Ovary (tissue), 9 donors: Measurements from ENCODE around the gene OR4D9. TPM values are rescaled to one million over a fixed set of nuclear protein-coding genes. Genes with fewer than 3 reads are reported as not detected.

Experiments used
- DNase-seq, 5 donors: peaks; one replicate each; pipeline ENCODE4 v3.0.0-alpha.2; 2019 to 2020
- H3K27ac ChIP-seq, 2 donors: fragments of 200-600 bp; one replicate each; pipeline versions ENCODE4 v1.5.1 to v1.8.0; 2019 to 2022
- H3K27me3 ChIP-seq: fragments of 200-600 bp; one replicate; pipeline ENCODE4 v1.8.0; 2022
- H3K36me3 ChIP-seq: fragments of 200-600 bp; sonication (generic); one replicate; pipeline ENCODE4 v1.5.1; 2019
- H3K4me1 ChIP-seq: one replicate; pipeline ENCODE4 v1.8.1; 2013; ENCODE audit warnings: mild to moderate bottlenecking, moderate library complexity; ENCODE audit not compliant: insufficient read depth
- H3K4me3 ChIP-seq: fragments of 200-600 bp; sonication (generic); one replicate; pipeline ENCODE4 v1.5.1; 2017
- H3K9me3 ChIP-seq, 2 donors: fragments of 200-600 bp in 1 of 2; sonication (generic) in 1 of 2; one replicate each; pipeline versions ENCODE4 v1.5.1 to v1.8.1; 2013 to 2019; ENCODE audit warnings: mild to moderate bottlenecking in 1 of 2, moderate library complexity in 1 of 2
- EP300 ChIP-seq: sonication (generic); formaldehyde crosslinking; IDR thresholded peaks from one replicate; pipeline ENCODE4 v1.6.1; 2017; ENCODE audit warnings: antibody characterized with exemption
- POLR2A ChIP-seq: fragments of 450-650 bp; IDR thresholded peaks from one replicate; pipeline ENCODE4 v1.6.1; 2017; ENCODE audit warnings: antibody characterized with exemption, mild to moderate bottlenecking, moderate library complexity
- WGBS, 3 donors: extraction: QIAGEN DNeasy Blood & Tissue Kit in 1 of 3; methylation state at CpG; one replicate each; pipeline versions ENCODE4 v1.1.5 to v1.1.7; 2013 to 2017; 5-methylcytosine and 5-hydroxymethylcytosine counted together
- intact Hi-C, 4 donors: fragments of 100-400 bp; cut with DNase I; formaldehyde crosslinking; loops; one replicate each; pipeline versions ENCODE4 v1.11.0 to v1.15.1; 2022 to 2023
- polyA plus RNA-seq, 2 donors: library from polyadenylated mRNA; stranded (reverse); fragments of 200-250 nt in 1 of 2; fragments of 350-450 nt in 1 of 2; fragmentation: Illumina TruSeq in 1 of 2; extraction: RNeasy Lipid Tissue Mini Kit (QIAGEN cat#74804) in 1 of 2; gene quantifications; one replicate each; pipeline ENCODE4 v1.2.3, GENCODE V29; 2013 to 2014
- total RNA-seq, 7 donors: library from RNA; depleted of rRNA in 2 of 7; stranded (reverse); fragments of >200 nt in 2 of 7; fragmentation: NEBNext Ultra II Directional in 3 of 7; extraction: Animal tissue kit (Norgen Biotek cat#: 25700) in 3 of 7; gene quantifications; one replicate each; pipeline versions ENCODE4 v1.1.0 to v1.2.4, GENCODE V29; 2016 to 2023
- TF ChIP-seq, protein P1 (sequence below), 3 donors: fragments of 450-650 bp in 2 of 3; fragments of 200-600 bp in 1 of 3; IDR thresholded peaks; one replicate each; pipeline versions ENCODE4 v1.5.1 to v1.8.0; 2016 to 2022; ENCODE audit warnings: antibody characterized with exemption in 3 of 3, mild to moderate bottlenecking in 1 of 3
- donor health status: DM: no; HTN: no; CAD: no; lungs with moderate emphysema.
- donor health status: DM: no; HTN: no; CAD: no.
- donor health status: Bipolar disorder and iron deficiency.
- donor health status: DM: yes; HTN: yes; CAD: no.
- donor health status: DM: no; HTN: no; CAD: no.
- donor health status: DM: yes; HTN: yes; CAD: no.

The OR4D9 gene
- total and polyA plus RNA-seq, 9 donors, result not detected

DNA sequence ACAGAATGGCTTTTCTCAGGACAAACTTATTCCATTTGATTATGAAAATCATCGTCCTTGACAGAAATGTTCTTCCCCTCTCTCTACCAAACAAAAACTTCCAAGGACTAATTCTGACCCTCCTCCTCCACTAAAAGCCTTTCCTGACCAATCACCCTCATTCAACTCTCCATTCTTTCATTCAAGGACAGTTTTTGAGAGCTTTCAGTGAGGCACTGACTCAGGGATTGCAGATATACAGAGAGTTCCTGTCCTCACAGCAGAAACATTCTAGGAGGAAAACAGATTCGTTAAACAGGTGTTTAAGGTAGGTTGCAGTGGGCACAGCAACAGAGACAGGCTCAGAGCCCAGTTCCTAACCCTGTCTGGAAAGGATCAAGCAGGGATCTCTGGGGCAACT, 41.5 kb downstream of the OR4D9 start:
- H3K4me3 ChIP-seq, result no peak overlapping the region

DNA sequence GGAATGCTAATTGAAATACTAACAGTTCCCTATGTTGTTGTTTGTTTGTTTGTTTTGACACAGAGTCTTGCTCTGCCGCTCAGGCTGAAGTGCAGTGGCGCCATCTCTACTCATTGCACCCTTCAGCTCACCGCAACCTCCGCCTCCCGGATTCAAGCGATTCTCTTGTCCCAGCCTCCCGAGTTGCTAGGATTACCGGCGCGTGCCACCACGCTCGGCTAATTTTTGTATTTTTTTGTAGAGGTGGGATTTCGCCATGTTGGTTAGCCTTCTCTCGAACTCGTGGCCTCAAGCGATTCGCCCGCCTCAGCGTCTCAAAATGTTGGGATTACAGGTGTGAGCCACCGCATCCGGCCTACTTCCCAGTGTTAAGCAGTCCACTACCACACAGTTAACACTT, 42.0 kb downstream of the OR4D9 start:
- Histone ChIP-seq H3K27ac (peak overlapping the region in 1 of 2 donors; percentile 86), H3K36me3 (no peaks in the 10 kb centered on the region), H3K4me1 (peaks cover 10% of the 10 kb centered on the region), H3K9me3 (no peaks in the 10 kb centered on the region), H3K4me3 (no peak overlapping the region), H3K27me3 (no peaks in the 10 kb centered on the region)
- intact Hi-C loops, result loop anchor here in 1 of 4 donors (10.0 kb wide), 1 partner anchor 1889 kb away; the partner anchor contains the start of gene ZDHHC5
- no peak for DNase-seq
- 92 to 95% (median 94%) methylated on average over 21 of the region's 21 CpGs for WGBS, 3 donors
- TF ChIP-seq POLR2A (no peak), EP300 (no peak)
- TF ChIP-seq, protein P1, sequence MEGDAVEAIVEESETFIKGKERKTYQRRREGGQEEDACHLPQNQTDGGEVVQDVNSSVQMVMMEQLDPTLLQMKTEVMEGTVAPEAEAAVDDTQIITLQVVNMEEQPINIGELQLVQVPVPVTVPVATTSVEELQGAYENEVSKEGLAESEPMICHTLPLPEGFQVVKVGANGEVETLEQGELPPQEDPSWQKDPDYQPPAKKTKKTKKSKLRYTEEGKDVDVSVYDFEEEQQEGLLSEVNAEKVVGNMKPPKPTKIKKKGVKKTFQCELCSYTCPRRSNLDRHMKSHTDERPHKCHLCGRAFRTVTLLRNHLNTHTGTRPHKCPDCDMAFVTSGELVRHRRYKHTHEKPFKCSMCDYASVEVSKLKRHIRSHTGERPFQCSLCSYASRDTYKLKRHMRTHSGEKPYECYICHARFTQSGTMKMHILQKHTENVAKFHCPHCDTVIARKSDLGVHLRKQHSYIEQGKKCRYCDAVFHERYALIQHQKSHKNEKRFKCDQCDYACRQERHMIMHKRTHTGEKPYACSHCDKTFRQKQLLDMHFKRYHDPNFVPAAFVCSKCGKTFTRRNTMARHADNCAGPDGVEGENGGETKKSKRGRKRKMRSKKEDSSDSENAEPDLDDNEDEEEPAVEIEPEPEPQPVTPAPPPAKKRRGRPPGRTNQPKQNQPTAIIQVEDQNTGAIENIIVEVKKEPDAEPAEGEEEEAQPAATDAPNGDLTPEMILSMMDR (IDR thresholded peaks at IDR 0.05), result no peak

More for the DNA sequence above, 41.5 kb downstream of the OR4D9 start:
- WGBS, 3 donors, result 4 to 21% (median 8%) methylated on average over 2 of the region's 2 CpGs
- Histone ChIP-seq H3K36me3 (no peaks in the 10 kb centered on the region), H3K27me3 (no peaks in the 10 kb centered on the region), H3K9me3 (no peaks in the 10 kb centered on the region), H3K4me1 (peaks cover 13% of the 10 kb centered on the region), H3K27ac (peak overlapping the region in 1 of 2 donors; percentile 86)
- intact Hi-C loops, result loop anchor here in 1 of 4 donors (10.0 kb wide), 1 partner anchor 1888 kb away; the partner anchor contains the start of gene ZDHHC5
- no peak for DNase-seq
- TF ChIP-seq EP300 (no peak), POLR2A (no peak)
- TF ChIP-seq, protein P1 (IDR thresholded peaks at IDR 0.05), result no peak

DNA sequence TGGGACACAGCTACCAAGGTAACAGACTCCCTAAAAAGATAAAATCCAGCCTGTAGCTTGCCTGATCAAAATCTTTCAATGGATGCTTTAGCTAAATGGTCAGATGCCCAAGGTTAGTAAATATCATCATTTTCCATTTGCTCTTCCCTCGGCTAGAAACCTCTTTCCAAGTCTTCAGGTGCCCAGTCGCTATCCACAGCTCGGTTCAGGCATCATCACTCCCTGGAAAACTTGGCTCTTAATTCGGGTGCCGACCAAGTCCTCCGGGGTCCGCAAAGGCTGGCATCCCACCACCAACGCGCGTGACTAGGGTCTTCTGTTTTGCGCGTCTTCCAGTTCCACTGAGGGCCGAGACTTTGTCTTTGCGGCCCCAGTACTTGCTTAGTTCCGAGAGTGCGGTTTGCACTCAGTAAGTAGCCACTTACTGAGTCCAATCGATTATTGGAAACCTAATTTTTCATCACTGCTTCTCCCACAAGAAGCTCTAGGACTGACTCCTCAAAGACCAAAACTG, 44.3 kb downstream of the OR4D9 start:
- DNase-seq, result no peak
- H3K27ac ChIP-seq, result peak overlapping the region in 1 of 2 donors; percentile 21
- WGBS, 3 donors, result 42 to 69% (median 59%) methylated on average over 17 of the region's 17 CpGs

DNA sequence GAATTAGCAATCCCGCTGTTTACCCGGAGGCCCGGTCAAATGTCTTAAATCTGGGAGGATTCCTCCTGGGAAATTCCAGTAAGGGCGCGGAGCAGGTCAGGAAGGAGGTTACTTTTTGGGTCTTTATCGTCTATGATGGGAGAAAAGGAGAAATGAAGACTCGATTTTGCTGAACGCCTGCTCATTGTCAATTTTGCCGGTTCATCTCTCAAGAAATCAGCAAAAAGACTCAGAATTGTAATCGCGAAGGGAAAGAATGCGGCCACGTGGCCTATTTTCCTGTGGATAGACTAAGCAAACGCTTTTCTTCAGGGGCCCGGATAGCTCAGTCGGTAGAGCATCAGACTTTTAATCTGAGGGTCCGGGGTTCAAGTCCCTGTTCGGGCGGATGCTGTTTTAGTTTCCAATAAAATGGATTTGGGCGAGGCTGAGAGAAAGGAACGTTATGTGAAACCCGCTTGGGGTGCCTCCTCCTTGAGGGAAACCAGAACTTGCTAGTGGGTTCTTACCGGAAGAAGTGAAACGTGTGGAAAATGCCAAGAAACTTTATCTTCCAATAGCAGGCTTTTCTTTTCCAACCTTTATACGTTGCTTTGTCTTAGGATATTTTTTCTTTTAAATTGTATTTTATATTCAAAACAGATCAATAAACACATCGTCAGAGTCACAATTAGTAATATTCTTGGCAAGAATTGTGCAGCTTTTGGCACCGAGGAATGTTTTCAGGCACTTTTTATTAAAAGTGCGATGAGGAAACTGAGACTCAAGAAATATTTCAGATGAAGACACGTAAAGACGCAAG, 45.0 kb downstream of the OR4D9 start:
- Histone ChIP-seq H3K27me3 (no peaks in the 10 kb centered on the region), H3K4me1 (peaks cover 9% of the 10 kb centered on the region), H3K27ac (peak overlapping the region; percentile 21 to 65), H3K4me3 (peak overlapping the region; percentile 26), H3K36me3 (no peaks in the 10 kb centered on the region), H3K9me3 (no peaks in the 10 kb centered on the region)
- peak; percentile 45 to 67 (median 62) for DNase-seq
- TF ChIP-seq, protein P1 (IDR thresholded peaks at IDR 0.05), result no peak
- TF ChIP-seq EP300 (no peak), POLR2A (no peak)
- intact Hi-C loops, result loop anchor here in 1 of 4 donors (10.0 kb wide), 1 partner anchor 1892 kb away; the partner anchor contains the start of gene ZDHHC5
- WGBS, 3 donors, result 10 to 23% (median 16%) methylated on average over 30 of the region's 30 CpGs

More for the DNA sequence above, 44.3 kb downstream of the OR4D9 start:
- peak overlapping the region; percentile 26 for H3K4me3 ChIP-seq
- TF ChIP-seq EP300 (no peak), POLR2A (no peak)
- TF ChIP-seq, protein P1 (IDR thresholded peaks at IDR 0.05), result no peak
- intact Hi-C loops, result loop anchor here in 1 of 4 donors (10.0 kb wide), 1 partner anchor 1891 kb away; the partner anchor contains the start of gene ZDHHC5
- H3K36me3 ChIP-seq, result no peaks in the 10 kb centered on the region
- no peaks in the 10 kb centered on the region for H3K9me3 ChIP-seq
- no peaks in the 10 kb centered on the region for H3K27me3 ChIP-seq
- peaks cover 9% of the 10 kb centered on the region for H3K4me1 ChIP-seq
